Measurements from ENCODE around the gene PHETA2.
"Not testable (repeated sequence)": the region's sequence is repeated elsewhere in the genome, so short reads cannot be mapped to it uniquely, and the experiment has no call there.

DNA sequence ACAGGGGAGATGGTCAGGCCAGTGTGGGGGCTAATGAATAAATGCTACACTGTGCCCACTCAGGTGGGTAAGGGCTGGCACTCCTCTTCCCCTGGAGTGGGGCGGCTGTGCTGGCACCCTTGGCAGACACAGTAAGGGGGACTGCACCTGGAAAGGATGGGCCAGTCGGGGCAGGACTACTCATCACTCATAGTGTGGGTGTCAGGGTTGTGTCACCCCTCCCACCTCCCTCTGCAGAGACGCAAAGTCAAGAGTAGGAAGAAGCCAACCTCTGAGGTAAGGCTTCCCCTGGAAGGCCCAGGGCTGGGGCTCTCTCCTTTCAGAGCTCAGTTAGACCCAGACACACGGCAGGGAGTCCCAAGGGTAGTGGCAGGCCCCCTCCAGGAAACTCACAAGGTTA is 49.5 kb downstream of the PHETA2 start:
- TF ChIP-seq, protein P1, sequence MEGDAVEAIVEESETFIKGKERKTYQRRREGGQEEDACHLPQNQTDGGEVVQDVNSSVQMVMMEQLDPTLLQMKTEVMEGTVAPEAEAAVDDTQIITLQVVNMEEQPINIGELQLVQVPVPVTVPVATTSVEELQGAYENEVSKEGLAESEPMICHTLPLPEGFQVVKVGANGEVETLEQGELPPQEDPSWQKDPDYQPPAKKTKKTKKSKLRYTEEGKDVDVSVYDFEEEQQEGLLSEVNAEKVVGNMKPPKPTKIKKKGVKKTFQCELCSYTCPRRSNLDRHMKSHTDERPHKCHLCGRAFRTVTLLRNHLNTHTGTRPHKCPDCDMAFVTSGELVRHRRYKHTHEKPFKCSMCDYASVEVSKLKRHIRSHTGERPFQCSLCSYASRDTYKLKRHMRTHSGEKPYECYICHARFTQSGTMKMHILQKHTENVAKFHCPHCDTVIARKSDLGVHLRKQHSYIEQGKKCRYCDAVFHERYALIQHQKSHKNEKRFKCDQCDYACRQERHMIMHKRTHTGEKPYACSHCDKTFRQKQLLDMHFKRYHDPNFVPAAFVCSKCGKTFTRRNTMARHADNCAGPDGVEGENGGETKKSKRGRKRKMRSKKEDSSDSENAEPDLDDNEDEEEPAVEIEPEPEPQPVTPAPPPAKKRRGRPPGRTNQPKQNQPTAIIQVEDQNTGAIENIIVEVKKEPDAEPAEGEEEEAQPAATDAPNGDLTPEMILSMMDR (IDR thresholded peaks at IDR 0.05), result not testable (repeated sequence)
- TF ChIP-seq POLR2A (IDR thresholded peaks at IDR 0.05), result not testable (repeated sequence)
